ENCODE results near the gene SLIT3.

The SLIT3 gene

GRCh38 chr5:169300468-169301385, at the start of gene SLIT3:
Gene SLIT3, minus strand, starts transcription at chr5:169301139. Its CDS starts 430 bp downstream, at chr5:169300709.
- DNase-seq: peak in 1 of 2 experiments; percentile 64

DNA sequence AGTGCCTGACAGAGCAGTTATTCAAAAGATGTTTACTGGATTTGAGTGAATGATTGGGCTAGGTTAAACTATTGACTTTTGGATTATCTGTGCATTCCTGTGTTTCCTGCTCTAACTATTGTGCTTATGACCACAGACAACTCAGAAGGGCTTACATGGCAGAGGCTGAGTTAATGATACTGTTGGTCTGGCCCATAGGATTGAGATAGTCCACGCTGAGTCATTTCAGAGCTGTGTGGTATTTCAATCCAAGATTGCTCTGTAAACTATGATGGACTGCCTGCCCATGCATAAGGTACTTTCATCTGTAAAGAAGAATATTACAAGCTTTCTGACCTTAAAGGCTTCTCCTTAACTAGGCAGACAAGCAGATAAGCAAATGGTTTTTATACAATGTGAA, 49.1 kb upstream of the SLIT3 start:
- no peak for DNase-seq

- DNase-seq: no peak
Observed at GRCh38 chr5:169347786-169348185, 46.8 kb upstream of the SLIT3 start.

DNA sequence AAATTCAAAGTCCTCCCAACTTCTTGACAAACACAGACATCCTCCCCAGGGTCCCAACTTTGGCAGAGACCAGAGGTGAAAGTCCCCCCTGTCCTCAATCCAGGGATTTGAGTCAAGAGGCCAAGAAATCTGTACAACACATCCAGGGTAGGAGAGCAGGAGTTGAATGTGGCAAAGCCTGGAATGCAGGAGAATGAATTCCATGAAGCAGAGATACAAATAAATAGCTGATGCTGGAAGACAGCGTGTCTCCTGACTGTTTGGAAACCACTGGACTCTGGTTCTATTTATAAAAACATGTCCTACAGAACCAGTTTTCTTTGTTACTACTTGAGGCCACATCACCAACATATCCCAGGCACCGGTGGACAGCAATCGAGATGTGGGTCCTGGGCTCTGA, 43.7 kb upstream of the SLIT3 start:
- DNase-seq: no peak

DNA sequence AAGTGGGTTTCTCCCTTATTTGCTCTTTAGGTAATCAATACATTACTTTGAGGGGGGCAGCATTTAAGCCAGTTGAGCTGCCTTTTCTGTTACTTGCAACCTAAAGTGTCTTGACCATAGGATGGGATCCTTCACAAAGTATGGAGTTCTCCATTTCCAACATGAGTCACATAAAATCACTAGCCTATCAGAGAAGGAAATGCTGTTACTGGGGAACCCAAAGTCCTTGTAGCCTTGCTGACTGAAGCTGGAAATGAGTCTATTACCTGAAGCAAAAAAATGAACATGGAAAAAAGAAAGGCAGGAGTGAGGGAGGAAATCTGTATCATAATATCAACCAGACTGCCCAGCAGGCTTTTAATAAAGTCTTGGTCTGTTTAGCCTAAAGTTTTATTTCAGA, 42.8 kb upstream of the SLIT3 start:
- no peak for DNase-seq

GRCh38 chr5:169341556-169341955, 40.6 kb upstream of the SLIT3 start:
- no peak for DNase-seq

GRCh38 chr5:169339869-169340268, 38.9 kb upstream of the SLIT3 start:
- DNase-seq: no peak

GRCh38 chr5:169336242-169336641, 35.3 kb upstream of the SLIT3 start:
- peak in 1 of 2 experiments; percentile 31 for DNase-seq

DNA sequence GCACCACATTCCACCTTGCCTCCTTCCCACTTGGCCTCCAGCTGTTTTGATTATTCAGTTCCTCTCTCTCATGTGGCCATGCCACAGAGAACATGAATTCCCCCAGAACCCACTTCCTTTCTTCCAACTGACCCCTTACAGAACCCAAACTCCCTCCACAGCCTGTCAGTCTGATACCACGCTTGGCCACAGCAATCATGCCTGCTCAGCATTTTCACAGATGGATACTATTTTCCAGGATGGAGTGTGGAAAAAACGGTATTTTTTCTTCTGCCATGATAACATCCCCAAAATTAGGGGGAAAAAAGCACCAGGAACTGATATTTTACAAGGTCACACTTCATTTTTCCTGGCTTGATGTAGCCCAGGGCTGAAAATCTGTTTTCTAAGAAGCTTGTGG, 34.9 kb upstream of the SLIT3 start:
- no peak for DNase-seq

DNA sequence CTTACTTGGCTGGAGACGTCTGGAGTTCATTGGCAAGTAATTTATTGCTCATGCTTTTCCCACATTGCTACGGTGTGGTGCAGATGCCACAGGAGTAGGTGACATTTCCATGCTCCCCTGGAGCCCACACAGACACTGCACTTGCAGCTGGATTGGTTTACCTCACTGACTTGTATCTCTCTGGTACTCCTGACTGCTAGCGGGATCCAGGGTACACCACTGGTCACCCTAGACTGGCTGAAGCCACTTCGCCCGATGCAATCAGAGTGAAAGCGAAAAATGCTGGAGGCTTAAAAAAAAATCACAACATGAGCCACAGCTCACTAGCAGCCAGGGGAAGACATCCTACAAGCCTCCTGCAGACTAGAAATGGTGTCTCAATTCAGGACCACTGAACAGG, 32.6 kb upstream of the SLIT3 start:
- no peak for DNase-seq

- DNase-seq: no peak
Observed at GRCh38 chr5:169331292-169331852, 30.4 kb upstream of the SLIT3 start.

DNA sequence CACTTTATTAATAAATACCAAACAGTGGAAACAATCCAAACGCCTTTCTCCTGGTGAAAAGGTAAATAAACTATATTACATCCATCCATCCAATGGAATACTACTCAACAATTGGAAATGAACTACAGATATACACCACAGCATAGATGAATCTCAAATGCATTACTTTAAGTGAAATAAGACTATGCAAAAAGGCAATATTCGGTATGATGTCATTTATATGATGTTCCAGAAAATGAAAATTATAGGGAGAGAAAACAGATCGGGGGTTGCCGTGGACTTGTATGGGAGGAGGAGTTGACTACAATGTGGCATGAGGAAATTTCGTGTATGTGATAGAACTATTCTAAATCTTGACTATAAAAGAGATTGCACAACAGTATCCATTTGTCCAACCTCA, 27.5 kb upstream of the SLIT3 start:
- DNase-seq: no peak

DNA sequence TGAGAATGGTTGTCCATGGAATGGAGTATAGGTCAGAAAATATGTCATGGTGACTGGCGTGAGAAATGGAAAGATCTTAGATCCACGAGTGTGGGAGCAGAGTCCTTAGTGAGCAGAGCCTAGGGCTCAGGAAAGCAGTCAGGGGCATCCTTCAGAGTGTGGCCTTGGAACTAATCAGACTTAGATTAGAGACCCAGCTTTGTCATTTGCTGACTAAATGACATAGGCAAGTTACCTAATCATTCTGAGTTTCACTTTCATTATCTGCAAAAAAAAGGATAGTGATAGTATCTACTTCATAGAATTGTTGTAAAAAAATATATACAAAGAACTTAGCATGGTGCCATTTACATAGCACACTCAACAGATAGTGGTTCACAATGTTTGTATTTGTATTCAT, 24.3 kb upstream of the SLIT3 start:
- no peak for DNase-seq

DNA sequence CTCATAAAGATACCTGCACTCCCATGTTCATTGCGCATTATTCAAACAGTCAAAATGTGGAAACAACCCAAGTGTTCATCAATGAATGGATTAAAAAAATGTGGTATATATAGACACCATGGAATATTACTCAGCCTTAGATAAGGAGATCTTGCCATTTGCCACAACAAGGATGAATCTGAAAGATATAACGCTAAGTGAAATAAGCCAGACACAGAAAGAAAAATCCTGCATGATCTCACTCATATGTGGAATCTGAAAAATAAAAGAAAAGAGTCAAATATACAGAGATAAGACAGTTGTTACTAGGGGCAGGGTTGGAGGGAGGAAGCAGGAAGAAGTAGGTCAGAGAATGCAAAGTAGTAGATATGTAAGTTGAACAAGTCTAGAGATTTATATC, 17.6 kb upstream of the SLIT3 start:
- DNase-seq: no peak

- no peak for DNase-seq
Observed at GRCh38 chr5:169307646-169308045, 6.7 kb upstream of the SLIT3 start.

- DNase-seq: no peak
Observed at GRCh38 chr5:169305366-169305765, 4.4 kb upstream of the SLIT3 start.

DNA sequence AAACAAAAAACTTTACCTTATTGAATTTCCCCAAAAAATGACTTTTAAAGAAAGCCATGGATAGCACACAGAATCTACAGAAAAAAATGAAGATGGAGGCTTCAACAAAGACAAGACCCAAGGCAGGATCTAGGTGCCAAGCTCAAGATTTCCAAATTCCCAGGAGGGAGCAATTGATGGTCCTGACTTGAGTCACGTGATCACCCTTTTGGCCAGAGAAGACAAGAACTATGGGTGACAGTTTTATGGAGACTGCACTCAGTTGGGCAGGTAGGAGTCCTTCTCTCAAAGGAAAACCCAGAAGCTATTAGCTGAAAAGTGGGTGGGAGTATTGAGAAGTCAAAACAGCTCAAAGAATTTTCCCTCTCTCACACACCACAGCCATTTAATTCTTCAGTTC, 3.2 kb upstream of the SLIT3 start:
- DNase-seq: no peak

DNA sequence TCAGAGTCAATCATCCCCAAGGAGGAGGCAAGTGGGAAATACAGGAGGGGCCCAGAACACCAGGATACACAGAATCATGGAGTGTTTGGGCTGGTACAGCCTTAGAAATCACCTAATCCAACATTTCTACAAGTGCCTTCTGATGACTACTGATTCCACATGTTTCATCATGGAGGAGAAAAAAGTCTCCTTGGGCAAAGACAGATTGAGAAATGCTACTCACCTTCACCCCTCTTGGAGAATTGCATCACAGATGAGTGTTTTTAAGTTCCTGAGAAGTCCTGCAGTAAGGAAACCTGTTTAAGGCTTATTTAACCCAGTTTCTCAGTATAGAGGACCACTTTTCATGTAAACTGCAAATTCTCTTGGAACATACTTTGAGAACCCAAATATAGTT, 2.2 kb upstream of the SLIT3 start:
- DNase-seq: no peak

DNA sequence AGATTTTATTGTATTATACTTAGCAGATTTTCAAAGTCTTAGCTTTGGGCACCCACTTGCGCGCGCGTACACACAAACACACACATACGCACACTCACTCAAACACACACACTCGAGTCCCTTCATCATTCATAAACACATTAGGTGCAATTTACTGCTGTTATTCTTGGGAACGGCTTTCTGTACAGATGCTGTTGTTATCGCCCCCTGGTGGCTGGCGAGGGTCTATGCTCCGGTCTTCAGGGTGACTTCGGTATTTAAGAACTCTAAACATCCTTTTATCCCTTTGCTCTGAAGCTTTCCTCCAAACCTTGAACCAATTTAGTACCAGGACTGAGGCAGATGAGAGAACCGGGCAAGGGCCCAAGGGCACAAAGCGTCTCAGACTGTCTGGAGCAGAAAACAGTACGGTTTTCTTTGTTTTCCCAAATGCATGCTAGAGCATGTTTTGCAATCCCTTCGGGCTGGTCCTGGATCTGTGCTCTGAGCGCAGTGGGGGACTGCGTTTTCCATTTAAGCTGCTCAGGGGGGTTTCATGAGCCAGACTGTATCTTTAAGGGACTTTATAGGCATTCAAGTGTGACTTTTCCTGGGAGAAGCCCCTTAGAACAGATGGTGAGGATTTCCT, 1.7 kb upstream of the SLIT3 start:
- DNase-seq: peak; percentile 50 to 81

DNA sequence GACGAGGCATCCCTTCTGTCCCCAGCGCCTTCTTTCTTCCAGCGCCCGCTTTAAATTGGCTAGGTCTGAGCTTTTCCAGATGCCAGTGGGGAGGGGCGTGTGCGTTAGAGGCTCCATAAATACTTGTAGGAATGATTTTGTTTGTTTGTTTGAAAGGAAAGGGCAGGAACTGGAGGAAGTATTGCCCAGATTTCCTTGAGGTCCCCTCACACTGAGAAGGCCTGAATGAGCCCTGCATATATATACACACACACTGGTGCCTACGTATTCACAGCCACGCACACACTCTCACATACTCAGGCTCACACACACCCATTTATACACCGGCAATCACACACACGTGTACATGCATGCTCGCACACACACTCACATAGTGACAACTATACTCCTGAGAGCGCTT, 1.0 kb upstream of the SLIT3 start:
- peak in 1 of 2 experiments; percentile 18 for DNase-seq

DNA sequence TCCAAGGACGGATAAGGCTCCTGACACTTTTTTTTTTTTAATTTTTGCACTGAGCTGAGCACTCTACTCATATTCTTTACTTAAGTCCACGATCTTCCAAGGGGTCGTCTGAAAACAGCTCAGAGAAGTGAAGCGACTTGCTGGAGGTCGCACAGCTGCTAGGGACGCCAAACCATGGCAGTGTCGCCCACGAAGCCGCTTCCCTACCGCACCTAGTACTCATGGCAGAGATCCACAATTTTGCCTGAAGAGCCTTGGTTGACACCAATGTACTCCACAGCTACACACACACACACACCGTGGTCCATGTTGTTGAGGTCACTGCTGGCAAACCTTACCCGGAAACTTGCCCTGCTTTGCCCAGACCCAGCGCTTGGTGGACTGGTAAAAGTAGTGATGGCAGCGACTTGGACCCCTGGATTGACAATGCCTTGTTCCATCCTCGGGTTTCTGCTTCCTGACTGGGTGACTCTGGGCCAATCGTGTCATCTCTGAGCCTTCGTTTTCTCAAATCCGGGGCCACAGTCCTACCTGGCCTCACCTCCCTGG, 521 bp upstream of the SLIT3 start:
- no peak for DNase-seq

GRCh38 chr5:169299663-169300467, 1.1 kb downstream of the SLIT3 start:
- DNase-seq: no peak

DNA sequence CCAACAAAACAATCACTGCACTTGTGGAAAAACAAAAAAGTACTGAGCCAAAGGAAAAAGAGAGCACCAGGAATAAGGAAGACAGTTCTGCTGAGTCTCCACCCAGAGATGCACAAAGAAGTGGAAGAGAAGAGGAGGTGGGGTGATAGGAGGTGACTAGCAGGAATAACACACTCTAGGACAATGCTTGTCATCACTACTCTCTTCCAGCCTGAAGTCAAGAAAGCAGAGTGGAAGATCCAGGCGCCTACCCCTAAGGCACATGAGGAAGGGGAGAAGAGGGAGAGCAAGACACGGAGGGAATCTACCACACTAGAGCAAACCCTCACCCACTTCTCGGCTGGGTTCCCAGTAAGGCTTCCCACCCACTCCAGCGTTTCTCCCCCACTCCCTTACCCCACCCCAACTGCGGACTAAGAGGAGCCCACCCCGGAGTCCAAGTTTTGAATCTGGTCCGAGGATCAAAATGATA, 1.7 kb downstream of the SLIT3 start:
- no peak for DNase-seq
